G401 (cell line): ENCODE data around the gene GLCE. TPM values are rescaled to one million over a fixed set of nuclear protein-coding genes. Genes with fewer than 3 reads are reported as not detected.

Experiments used
- DNase-seq: peaks from one replicate; pipeline ENCODE4 v3.0.0-alpha.2; 2015; ENCODE audit warnings: low spot score
- in situ Hi-C: cut with HindIII; loops from 2 replicates; pipeline ENCODE4 v1.10.0; 2016; ENCODE audit warnings: low sequenced_read_pairs, mixed read lengths
- total RNA-seq: library from RNA; depleted of rRNA; stranded (reverse); fragments of >200 nt; shearing (Covaris generic); gene quantifications from 2 replicates; pipeline ENCODE4 v1.2.3, GENCODE V29; 2014; rRNA removed

The GLCE gene
- 6.8 and 11.2 TPM in 2 replicates for total RNA-seq

- in situ Hi-C loops: no loop called here
- peak; percentile 99 for DNase-seq
These were observed at the start of gene GLCE for GRCh38 chr15:69160141-69160993. Gene GLCE, plus strand, starts transcription at chr15:69160635. Its CDS starts 95,172 bp downstream, at chr15:69255807.

GRCh38 chr15:69114331-69114928, 46.0 kb upstream of the GLCE start:
- in situ Hi-C loops: no loop called here
- no peak for DNase-seq

GRCh38 chr15:69115031-69115430, 45.4 kb upstream of the GLCE start:
- DNase-seq: no peak
- in situ Hi-C loops: no loop called here

- no peak for DNase-seq
- in situ Hi-C loops: no loop called here
These were observed 44.0 kb upstream of the GLCE start for GRCh38 chr15:69116391-69116790.

GRCh38 chr15:69117431-69117871, 43.0 kb upstream of the GLCE start:
- DNase-seq: no peak
- in situ Hi-C loops: no loop called here

GRCh38 chr15:69118089-69118488, 42.3 kb upstream of the GLCE start:
- in situ Hi-C loops: no loop called here

GRCh38 chr15:69119001-69119400, 41.4 kb upstream of the GLCE start:
- no peak for DNase-seq
- in situ Hi-C loops: no loop called here

More at GRCh38 chr15:69118089-69118488, 42.3 kb upstream of the GLCE start:
- DNase-seq: peak; percentile 76

- in situ Hi-C loops: no loop called here
- DNase-seq: no peak
These were observed 40.6 kb upstream of the GLCE start for GRCh38 chr15:69119683-69120395.

GRCh38 chr15:69120732-69121131, 39.7 kb upstream of the GLCE start:
- no peak for DNase-seq
- in situ Hi-C loops: no loop called here

- in situ Hi-C loops: no loop called here
- DNase-seq: no peak
These were observed 39.1 kb upstream of the GLCE start for GRCh38 chr15:69121198-69121828.

- in situ Hi-C loops: no loop called here
- DNase-seq: no peak
These were observed 35.2 kb upstream of the GLCE start for GRCh38 chr15:69125236-69125635.

GRCh38 chr15:69126054-69126469, 34.4 kb upstream of the GLCE start:
- no peak for DNase-seq
- in situ Hi-C loops: no loop called here

GRCh38 chr15:69127306-69127705, 33.1 kb upstream of the GLCE start:
- no peak for DNase-seq
- in situ Hi-C loops: no loop called here

GRCh38 chr15:69128667-69129311, 31.6 kb upstream of the GLCE start:
- DNase-seq: peak; percentile 63
- in situ Hi-C loops: no loop called here

GRCh38 chr15:69131362-69132220, 28.8 kb upstream of the GLCE start:
- no peak for DNase-seq
- in situ Hi-C loops: no loop called here

- in situ Hi-C loops: no loop called here
- no peak for DNase-seq
These were observed 28.0 kb upstream of the GLCE start for GRCh38 chr15:69132430-69132829.

GRCh38 chr15:69132977-69133861, 27.2 kb upstream of the GLCE start:
- DNase-seq: peak; percentile 98
- in situ Hi-C loops: no loop called here
